Mesendoderm (in vitro differentiated cells): Measurements from ENCODE around the gene RPS6KA2.
A peak's percentile ranks its signal among the peaks of the same experiment; 100 is the strongest.

Experiments
- DNase-seq: peaks from one replicate; pipeline ENCODE4 v3.0.0; 2013
- H2AK5ac ChIP-seq: 2 replicates; pipeline ENCODE4 v1.6.1; 2013; ENCODE audit warnings: low read length, inconsistent platforms
- H2BK120ac ChIP-seq: 2 replicates; pipeline ENCODE4 v1.6.1; 2013; ENCODE audit warnings: low read depth, mild to moderate bottlenecking, low read length, moderate library complexity, mixed read lengths
- H2BK15ac ChIP-seq: replicated peaks from 2 replicates; pipeline ENCODE4 v1.6.1; 2013; ENCODE audit warnings: low read depth, mild to moderate bottlenecking, moderate library complexity
- H2BK5ac ChIP-seq: 2 replicates; pipeline ENCODE4 v1.6.1; 2013; ENCODE audit warnings: low read length, inconsistent platforms
- H3K18ac ChIP-seq: 2 replicates; pipeline ENCODE4 v1.6.1; 2013; ENCODE audit warnings: mild to moderate bottlenecking, low read length, mixed read lengths
- H3K23ac ChIP-seq: one replicate; pipeline ENCODE4 v1.6.1; 2013; ENCODE audit warnings: low read length
- H3K27ac ChIP-seq: 2 replicates; pipeline ENCODE4 v1.5.1; 2013; ENCODE audit warnings: low read depth, mild to moderate bottlenecking, inconsistent platforms, low read length, moderate library complexity
- H3K27me3 ChIP-seq: 2 replicates; pipeline ENCODE4 v1.6.1; 2013; ENCODE audit warnings: low read length, control low read depth, mild to moderate bottlenecking, inconsistent platforms; ENCODE audit not compliant: insufficient read depth, poor library complexity
- H3K36me3 ChIP-seq: 2 replicates; pipeline ENCODE4 v1.6.1; 2013; ENCODE audit warnings: low read length, inconsistent platforms; ENCODE audit not compliant: control insufficient read depth, insufficient read depth
- H3K4ac ChIP-seq: one replicate; pipeline ENCODE4 v1.6.1; 2013; ENCODE audit warnings: low read depth, mild to moderate bottlenecking, low read length, moderate library complexity
- H3K4me1 ChIP-seq: 2 replicates; pipeline ENCODE4 v1.6.1; 2013; ENCODE audit warnings: low read depth, low read length, inconsistent platforms; ENCODE audit not compliant: control insufficient read depth
- H3K4me2 ChIP-seq: 2 replicates; pipeline ENCODE4 v1.6.1; 2013; ENCODE audit warnings: low read length
- H3K4me3 ChIP-seq: 2 replicates; pipeline ENCODE4 v1.5.1; 2013; ENCODE audit warnings: mild to moderate bottlenecking, low read length
- H3K56ac ChIP-seq: one replicate; pipeline ENCODE4 v1.6.1; 2013; ENCODE audit warnings: low read length
- H3K79me1 ChIP-seq: 2 replicates; pipeline ENCODE4 v1.6.1; 2013; ENCODE audit warnings: low read length, inconsistent platforms
- H3K79me2 ChIP-seq: 2 replicates; pipeline ENCODE4 v1.6.1; 2013; ENCODE audit warnings: mild to moderate bottlenecking, low read length; ENCODE audit not compliant: control insufficient read depth, insufficient read depth
- H3K9ac ChIP-seq: 2 replicates; pipeline ENCODE4 v1.6.1; 2013; ENCODE audit warnings: low read length, inconsistent platforms
- H4K5ac ChIP-seq: one replicate; pipeline ENCODE4 v1.6.1; 2013; ENCODE audit warnings: low read length
- H4K8ac ChIP-seq: one replicate; pipeline ENCODE4 v1.6.1; 2013; ENCODE audit warnings: low read depth, mild to moderate bottlenecking, control low read depth, low read length, moderate library complexity
- WGBS: extraction: QIAGEN DNeasy Blood & Tissue Kit; methylation state at CpG from one replicate; pipeline ENCODE4 v1.1.7; 2013; ENCODE audit warnings: low lambda C conversion rate, missing lambda C conversion rate; ENCODE audit not compliant: insufficient coverage; ENCODE audit errors: extremely low coverage; 5-methylcytosine and 5-hydroxymethylcytosine counted together

Gene RPS6KA2

GRCh38 chr6:166614589-166614988 lies 12.5 kb downstream of the RPS6KA2 start:
- peaks cover 9% of the 10 kb centered on the region for H3K79me2 ChIP-seq
- H2BK120ac ChIP-seq = peak overlapping the region; percentile 16
- no peak overlapping the region for H3K4me2 ChIP-seq
- peak overlapping the region; percentile 1 for H3K27ac ChIP-seq
- no peak overlapping the region for H3K23ac ChIP-seq
- no peaks in the 10 kb centered on the region for H3K36me3 ChIP-seq
- H3K27me3 ChIP-seq = no peaks in the 10 kb centered on the region
- H4K8ac ChIP-seq = no peak overlapping the region
- peak overlapping the region; percentile 12 for H3K56ac ChIP-seq
- no CpG with 5 or more reads among the region's 10 CpGs for WGBS
- no peak overlapping the region for H3K4ac ChIP-seq
- H3K4me3 ChIP-seq = no peak overlapping the region
- no peak overlapping the region for H4K5ac ChIP-seq
- DNase-seq = peak; percentile 75
- no peak overlapping the region for H2BK15ac ChIP-seq
- no peak overlapping the region for H3K9ac ChIP-seq
- no peak overlapping the region for H2AK5ac ChIP-seq
- H3K18ac ChIP-seq = peak overlapping the region; percentile 24
- peaks cover 7% of the 10 kb centered on the region for H3K79me1 ChIP-seq
- H3K4me1 ChIP-seq = peaks cover 10% of the 10 kb centered on the region
- no peak overlapping the region for H2BK5ac ChIP-seq

- peak overlapping the region; percentile 16 for H2BK120ac ChIP-seq
- H3K4me2 ChIP-seq = no peak overlapping the region
- H3K27ac ChIP-seq = peak overlapping the region; percentile 1
- no peak for DNase-seq
- H3K36me3 ChIP-seq = no peaks in the 10 kb centered on the region
- H2AK5ac ChIP-seq = peak overlapping the region; percentile 25
- no CpG with 5 or more reads among the region's 12 CpGs for WGBS
- no peak overlapping the region for H3K23ac ChIP-seq
- peaks cover 9% of the 10 kb centered on the region for H3K79me2 ChIP-seq
- no peak overlapping the region for H3K4me3 ChIP-seq
- H3K18ac ChIP-seq = peak overlapping the region; percentile 24
- H2BK5ac ChIP-seq = no peak overlapping the region
- peaks cover 7% of the 10 kb centered on the region for H3K79me1 ChIP-seq
- H2BK15ac ChIP-seq = no peak overlapping the region
- H3K9ac ChIP-seq = no peak overlapping the region
- H3K4ac ChIP-seq = no peak overlapping the region
- H3K27me3 ChIP-seq = no peaks in the 10 kb centered on the region
- H4K5ac ChIP-seq = no peak overlapping the region
- peak overlapping the region; percentile 12 for H3K56ac ChIP-seq
- H4K8ac ChIP-seq = no peak overlapping the region
- H3K4me1 ChIP-seq = peaks cover 10% of the 10 kb centered on the region
Observed at GRCh38 chr6:166614171-166614583, 12.9 kb downstream of the RPS6KA2 start.

- Histone ChIP-seq H3K27ac (no peak overlapping the region), H3K79me1 (peaks cover 7% of the 10 kb centered on the region)
Observed at GRCh38 chr6:166613027-166613426, 14.0 kb downstream of the RPS6KA2 start.

GRCh38 chr6:166612471-166612881 lies 14.6 kb downstream of the RPS6KA2 start:
- Histone ChIP-seq H4K5ac (no peak overlapping the region), H2BK120ac (no peak overlapping the region), H3K36me3 (no peaks in the 10 kb centered on the region), H3K18ac (no peak overlapping the region), H2BK5ac (no peak overlapping the region), H3K4me1 (peaks cover 10% of the 10 kb centered on the region), H2AK5ac (no peak overlapping the region), H3K79me1 (peaks cover 7% of the 10 kb centered on the region), H3K9ac (no peak overlapping the region), H3K27me3 (no peaks in the 10 kb centered on the region), H3K79me2 (peaks cover 9% of the 10 kb centered on the region), H4K8ac (no peak overlapping the region), H2BK15ac (no peak overlapping the region), H3K4me2 (no peak overlapping the region), H3K27ac (no peak overlapping the region), H3K56ac (no peak overlapping the region), H3K4ac (no peak overlapping the region), H3K4me3 (no peak overlapping the region), H3K23ac (no peak overlapping the region)
- DNase-seq = no peak
- WGBS = no CpG with 5 or more reads among the region's 11 CpGs

More at GRCh38 chr6:166613027-166613426, 14.0 kb downstream of the RPS6KA2 start:
- no CpG with 5 or more reads among the region's 7 CpGs for WGBS
- H3K23ac ChIP-seq = no peak overlapping the region
- H2BK120ac ChIP-seq = no peak overlapping the region
- H4K5ac ChIP-seq = no peak overlapping the region
- H3K4me1 ChIP-seq = peaks cover 10% of the 10 kb centered on the region
- no peak overlapping the region for H3K18ac ChIP-seq
- no peak overlapping the region for H3K4me2 ChIP-seq
- DNase-seq = no peak
- H2BK5ac ChIP-seq = no peak overlapping the region
- H3K4me3 ChIP-seq = no peak overlapping the region
- no peak overlapping the region for H4K8ac ChIP-seq
- no peak overlapping the region for H2AK5ac ChIP-seq
- H2BK15ac ChIP-seq = no peak overlapping the region
- H3K36me3 ChIP-seq = no peaks in the 10 kb centered on the region
- no peak overlapping the region for H3K9ac ChIP-seq
- H3K27me3 ChIP-seq = no peaks in the 10 kb centered on the region
- peaks cover 9% of the 10 kb centered on the region for H3K79me2 ChIP-seq
- H3K56ac ChIP-seq = no peak overlapping the region
- H3K4ac ChIP-seq = no peak overlapping the region

DNA sequence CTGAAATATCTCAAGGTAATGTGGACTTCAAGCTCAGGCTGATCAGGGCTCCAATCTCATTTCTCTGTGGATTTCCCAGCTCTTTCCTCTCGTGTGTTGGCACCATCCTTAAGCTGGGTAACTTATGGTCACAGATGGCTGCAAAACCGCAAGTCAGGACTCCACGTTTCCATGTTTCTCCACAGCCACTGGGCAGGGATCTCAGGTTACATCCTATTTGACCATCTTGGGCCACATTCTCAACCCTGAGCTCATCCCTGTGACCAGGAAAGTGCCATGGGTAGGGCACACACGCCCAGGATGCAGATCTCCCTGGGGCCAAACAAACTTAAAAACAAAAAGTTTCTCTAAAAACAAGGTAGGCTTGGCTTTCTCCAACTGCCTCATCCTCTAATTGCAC lies 15.4 kb downstream of the RPS6KA2 start:
- H4K8ac ChIP-seq = no peak overlapping the region
- no peak overlapping the region for H2AK5ac ChIP-seq
- H2BK120ac ChIP-seq = no peak overlapping the region
- no peak overlapping the region for H3K4me2 ChIP-seq
- no peak overlapping the region for H3K18ac ChIP-seq
- no peak overlapping the region for H3K4me3 ChIP-seq
- no peak overlapping the region for H3K27ac ChIP-seq
- H3K4ac ChIP-seq = no peak overlapping the region
- H3K4me1 ChIP-seq = peaks cover 10% of the 10 kb centered on the region
- H3K23ac ChIP-seq = no peak overlapping the region
- peaks cover 7% of the 10 kb centered on the region for H3K79me1 ChIP-seq
- H2BK5ac ChIP-seq = no peak overlapping the region
- no peaks in the 10 kb centered on the region for H3K27me3 ChIP-seq
- DNase-seq = no peak
- WGBS = no CpG with 5 or more reads among the region's 4 CpGs
- H4K5ac ChIP-seq = no peak overlapping the region
- peaks cover 6% of the 10 kb centered on the region for H3K79me2 ChIP-seq
- no peak overlapping the region for H3K56ac ChIP-seq
- H3K36me3 ChIP-seq = no peaks in the 10 kb centered on the region
- H2BK15ac ChIP-seq = no peak overlapping the region
- no peak overlapping the region for H3K9ac ChIP-seq

DNA sequence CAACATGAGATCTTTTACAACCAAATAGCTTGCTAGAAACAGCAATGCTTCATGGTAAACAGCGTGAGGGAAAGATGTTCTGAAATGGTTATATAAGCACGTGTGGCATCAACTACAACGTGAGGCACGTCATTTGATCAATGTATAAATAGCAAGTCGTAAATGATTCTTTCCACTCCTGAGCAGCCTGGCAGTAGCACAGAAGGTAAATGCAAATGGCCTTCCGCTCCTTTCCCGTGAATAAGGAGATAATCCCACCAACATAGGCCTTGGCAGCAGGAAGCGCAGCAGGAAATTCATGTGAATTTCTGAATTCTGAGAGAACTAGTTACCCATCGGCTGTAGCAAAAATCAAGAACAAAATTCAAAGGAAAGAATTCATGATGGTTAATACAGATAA lies 17.0 kb downstream of the RPS6KA2 start:
- H2BK15ac ChIP-seq = no peak overlapping the region
- H3K4me3 ChIP-seq = no peak overlapping the region
- no peaks in the 10 kb centered on the region for H3K27me3 ChIP-seq
- H2BK120ac ChIP-seq = no peak overlapping the region
- no peak overlapping the region for H2AK5ac ChIP-seq
- no peak overlapping the region for H3K27ac ChIP-seq
- DNase-seq = peak; percentile 35
- H4K8ac ChIP-seq = no peak overlapping the region
- no peak overlapping the region for H3K56ac ChIP-seq
- H2BK5ac ChIP-seq = no peak overlapping the region
- no peak overlapping the region for H3K4me2 ChIP-seq
- H3K9ac ChIP-seq = no peak overlapping the region
- H3K79me2 ChIP-seq = no peaks in the 10 kb centered on the region
- no peak overlapping the region for H4K5ac ChIP-seq
- WGBS = no CpG with 5 or more reads among the region's 9 CpGs
- H3K23ac ChIP-seq = no peak overlapping the region
- H3K18ac ChIP-seq = no peak overlapping the region
- H3K4ac ChIP-seq = no peak overlapping the region
- peaks cover 7% of the 10 kb centered on the region for H3K4me1 ChIP-seq
- no peaks in the 10 kb centered on the region for H3K36me3 ChIP-seq
- H3K79me1 ChIP-seq = no peaks in the 10 kb centered on the region
